IPS DF 4.7 (cell line): ENCODE data around the gene OSBPL1A.
"Not testable (repeated sequence)": the region's sequence is repeated elsewhere in the genome, so short reads cannot be mapped to it uniquely, and the experiment has no call there.

Experiments
- DNase-seq: peaks from one replicate; pipeline ENCODE4 v3.0.0-alpha.2; 2013; ENCODE audit warnings: low spot score; ENCODE audit errors: extremely low read depth

The OSBPL1A gene

GRCh38 chr18:24189007-24189528, 208.6 kb downstream of the OSBPL1A start:
- no peak for DNase-seq

- no peak for DNase-seq
Observed at GRCh38 chr18:24188120-24188519, 209.5 kb downstream of the OSBPL1A start.

GRCh38 chr18:24187689-24188088, 209.9 kb downstream of the OSBPL1A start:
- no peak for DNase-seq

- DNase-seq, result no peak
Observed at GRCh38 chr18:24187049-24187448, 210.6 kb downstream of the OSBPL1A start.

GRCh38 chr18:24185805-24186204, 211.8 kb downstream of the OSBPL1A start:
- no peak for DNase-seq

GRCh38 chr18:24181806-24182205, 215.8 kb downstream of the OSBPL1A start:
- no peak for DNase-seq

GRCh38 chr18:24180048-24180447, 217.6 kb downstream of the OSBPL1A start:
- DNase-seq, result no peak

GRCh38 chr18:24177499-24178133, 220.0 kb downstream of the OSBPL1A start:
- DNase-seq, result no peak

- peak; percentile 28 for DNase-seq
Observed at GRCh38 chr18:24176727-24177416, 220.8 kb downstream of the OSBPL1A start.

- DNase-seq, result no peak
Observed at GRCh38 chr18:24173997-24174396, 223.6 kb downstream of the OSBPL1A start.

- no peak for DNase-seq
Observed at GRCh38 chr18:24170360-24170759, 227.3 kb downstream of the OSBPL1A start.

GRCh38 chr18:24168496-24168895, 229.1 kb downstream of the OSBPL1A start:
- no peak for DNase-seq

GRCh38 chr18:24161304-24161703, 236.3 kb downstream of the OSBPL1A start:
- no peak for DNase-seq

- no peak for DNase-seq
Observed at GRCh38 chr18:24160086-24160485, 237.5 kb downstream of the OSBPL1A start.

- DNase-seq, result no peak
Observed at GRCh38 chr18:24157855-24158254, 239.8 kb downstream of the OSBPL1A start.

GRCh38 chr18:24153397-24153796, 244.2 kb downstream of the OSBPL1A start:
- no peak for DNase-seq

GRCh38 chr18:24149591-24149990, 248.0 kb downstream of the OSBPL1A start:
- not testable (repeated sequence) for DNase-seq

GRCh38 chr18:24142376-24142775, 255.2 kb downstream of the OSBPL1A start:
- no peak for DNase-seq

GRCh38 chr18:24140697-24141096, 256.9 kb downstream of the OSBPL1A start:
- DNase-seq, result no peak

GRCh38 chr18:24138789-24139616, 258.6 kb downstream of the OSBPL1A start, which contains the start of gene CABYR:
CABYR (plus strand) TSS chr18:24139062; CDS start chr18:24143115, 4,053 bp downstream.
- no peak for DNase-seq

- no peak for DNase-seq
Observed at GRCh38 chr18:24138409-24138788, 259.2 kb downstream of the OSBPL1A start.

- no peak for DNase-seq
Observed at GRCh38 chr18:24136967-24137373, 260.7 kb downstream of the OSBPL1A start.
